Activated CD4-positive, alpha-beta T cell treated with anti-CD3 and anti-CD28 coated beads, Interleukin-2, Interleukin-4, amounts not matched to agents 100 ng/mL and 50 ng/mL, durations not matched to agents 16 hours and 8 hours (primary cell): ENCODE measurements around the gene LTA.
A peak's percentile ranks its signal among the peaks of the same experiment; 100 is the strongest.
"Not testable (repeated sequence)": the region's sequence is repeated elsewhere in the genome, so short reads cannot be mapped to it uniquely, and the experiment has no call there.

Experiments
- DNase-seq: peaks from one replicate; pipeline ENCODE4 v3.0.0-alpha.2; 2020; ENCODE audit warnings: low spot score

Gene LTA

GRCh38 chr6:31586599-31587281, 14.7 kb downstream of the LTA start:
- DNase-seq = no peak

DNA sequence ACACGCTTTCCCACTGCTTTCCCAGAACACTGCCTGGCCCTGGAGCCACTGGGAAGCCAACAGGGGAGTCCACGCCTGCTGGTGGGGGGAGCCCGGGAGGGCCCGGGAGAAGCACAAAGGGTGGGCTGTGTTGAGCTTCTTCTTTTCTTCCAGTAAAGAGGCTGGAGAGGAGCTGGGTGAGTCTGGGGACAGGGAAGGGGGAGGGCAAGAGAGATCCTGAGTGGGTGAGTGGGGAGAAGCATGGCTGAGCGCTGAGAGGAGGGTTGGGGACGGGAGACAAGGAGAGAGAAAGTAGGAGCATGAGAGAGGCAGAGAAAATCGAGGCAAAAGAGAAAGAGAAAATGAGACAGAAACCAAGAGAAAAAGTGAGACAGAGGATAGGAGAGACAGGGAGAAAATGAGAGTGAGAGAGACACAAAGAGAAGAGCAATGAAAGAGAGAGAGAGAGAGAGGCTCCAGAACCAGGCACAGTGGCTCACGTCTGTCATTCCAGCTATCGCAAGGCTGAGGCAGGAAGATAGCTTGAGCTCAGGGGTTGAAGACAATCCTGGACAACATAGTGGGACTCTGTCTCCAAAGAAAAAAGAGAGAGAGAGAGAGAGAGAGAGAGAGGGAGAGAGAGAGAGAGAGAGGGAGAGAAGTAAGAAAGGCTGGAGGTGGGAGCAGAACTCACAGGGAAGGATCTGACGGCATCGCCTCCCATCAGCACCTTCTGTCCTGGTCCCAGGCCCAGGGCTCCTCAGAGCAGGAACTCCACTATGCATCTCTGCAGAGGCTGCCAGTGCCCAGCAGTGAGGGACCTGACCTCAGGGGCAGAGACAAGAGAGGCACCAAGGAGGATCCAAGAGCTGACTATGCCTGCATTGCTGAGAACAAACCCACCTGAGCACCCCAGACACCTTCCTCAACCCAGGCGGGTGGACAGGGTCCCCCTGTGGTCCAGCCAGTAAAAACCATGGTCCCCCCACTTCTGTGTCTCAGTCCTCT, 16.0 kb downstream of the LTA start:
- peak; percentile 44 for DNase-seq

GRCh38 chr6:31588871-31589650, 17.0 kb downstream of the LTA start:
- DNase-seq = no peak

GRCh38 chr6:31590691-31591090, 18.6 kb downstream of the LTA start:
- not testable (repeated sequence) for DNase-seq

GRCh38 chr6:31592396-31592771, 20.3 kb downstream of the LTA start:
- no peak for DNase-seq

DNA sequence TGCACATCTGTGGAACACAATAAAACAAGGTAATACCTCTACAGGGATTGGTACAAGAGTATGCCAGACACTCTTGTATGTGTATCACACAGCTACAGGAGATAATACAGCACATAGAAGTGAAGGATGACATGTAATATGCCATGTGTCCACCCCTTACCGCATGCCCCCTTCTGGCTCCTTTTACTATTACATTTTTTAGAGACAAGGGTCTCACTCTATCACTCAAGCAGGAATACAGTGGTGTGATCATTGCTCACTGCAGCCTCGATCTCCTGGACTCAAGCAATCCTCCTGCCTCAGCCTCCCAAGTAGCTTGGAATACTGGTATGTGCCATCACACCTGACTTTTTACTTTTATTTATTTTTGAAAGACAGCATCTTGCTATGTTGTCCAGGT, 24.9 kb downstream of the LTA start:
- DNase-seq = no peak

DNA sequence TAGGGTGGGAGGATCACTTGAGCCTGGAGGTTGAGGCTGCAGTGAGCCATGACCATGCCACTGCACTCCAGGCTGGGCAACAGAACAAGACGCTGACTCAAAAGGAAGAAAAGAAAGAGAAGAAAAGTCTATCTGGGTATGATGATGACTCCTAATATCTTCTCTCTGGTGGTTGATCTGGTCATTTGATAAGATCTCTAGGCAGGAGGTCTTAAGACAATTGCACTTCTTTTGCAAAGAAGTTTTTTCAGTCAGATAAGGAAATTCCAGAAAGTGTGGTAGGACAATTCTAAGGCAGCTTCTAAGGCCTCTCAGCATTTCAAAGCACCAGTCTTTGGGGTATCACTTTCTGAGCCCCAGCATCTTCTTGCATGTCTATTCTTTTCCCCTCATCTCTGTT, 35.2 kb downstream of the LTA start:
- no peak for DNase-seq

DNA sequence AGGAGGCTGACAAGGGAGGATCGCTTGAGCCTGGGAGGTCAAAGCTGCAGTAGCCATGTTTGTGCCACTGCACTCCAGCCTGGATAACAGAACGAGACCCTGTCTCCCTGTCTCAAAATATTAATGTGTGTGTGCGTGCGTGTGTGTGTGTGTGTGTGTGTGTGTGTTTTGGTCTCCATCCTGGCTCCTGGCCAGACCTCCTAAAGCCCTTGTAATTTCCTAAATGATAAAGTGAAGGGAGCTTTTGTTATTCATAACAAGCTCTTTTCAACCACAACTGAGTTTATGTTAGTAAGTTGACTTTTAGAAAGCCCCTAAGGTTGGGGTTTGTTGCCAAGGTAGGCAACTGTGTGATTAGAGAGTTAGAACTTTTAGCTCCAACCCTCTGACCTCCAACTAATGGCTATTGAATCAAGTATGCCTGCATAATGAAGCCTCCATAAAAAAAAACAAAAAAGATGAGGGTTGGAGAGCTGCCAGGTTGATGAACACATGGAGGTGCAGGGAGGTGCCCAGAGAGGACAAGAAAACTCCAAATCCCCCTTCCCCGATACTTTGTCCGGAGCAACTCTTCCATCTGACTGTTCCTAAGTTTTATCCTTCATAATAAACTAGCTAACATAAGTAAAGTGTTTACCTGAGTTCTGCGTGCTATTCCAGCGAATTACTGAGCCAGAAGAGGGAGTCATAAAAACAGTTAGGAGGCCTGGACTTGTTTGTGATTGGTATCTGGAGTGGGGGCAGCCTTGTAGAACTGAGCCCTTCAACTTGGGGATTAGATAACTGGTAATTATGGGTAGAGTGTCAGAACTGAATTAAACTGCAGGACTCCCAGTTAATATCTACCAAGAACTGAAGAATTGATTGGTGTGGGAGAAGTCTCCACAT, 37.7 kb downstream of the LTA start:
- DNase-seq = no peak

DNA sequence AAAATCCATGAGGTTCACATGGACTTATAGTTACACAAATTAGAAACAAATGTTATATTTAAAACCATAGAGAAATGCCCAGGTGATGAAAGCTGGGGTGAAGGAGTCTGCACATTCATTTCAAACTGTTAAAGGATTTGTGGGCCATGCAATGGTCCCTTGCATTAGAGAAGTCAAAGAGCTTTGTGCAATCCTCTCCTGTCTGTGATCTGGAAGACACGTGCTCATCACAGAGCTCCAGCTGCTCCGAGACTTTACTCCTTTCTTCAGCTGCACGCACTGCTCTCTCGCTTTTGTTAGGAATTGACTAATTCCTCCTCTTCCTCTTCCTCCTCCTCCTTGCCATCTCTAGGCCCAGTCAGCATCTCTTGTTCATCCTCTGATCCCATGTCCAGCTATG, 38.9 kb downstream of the LTA start:
- no peak for DNase-seq

DNA sequence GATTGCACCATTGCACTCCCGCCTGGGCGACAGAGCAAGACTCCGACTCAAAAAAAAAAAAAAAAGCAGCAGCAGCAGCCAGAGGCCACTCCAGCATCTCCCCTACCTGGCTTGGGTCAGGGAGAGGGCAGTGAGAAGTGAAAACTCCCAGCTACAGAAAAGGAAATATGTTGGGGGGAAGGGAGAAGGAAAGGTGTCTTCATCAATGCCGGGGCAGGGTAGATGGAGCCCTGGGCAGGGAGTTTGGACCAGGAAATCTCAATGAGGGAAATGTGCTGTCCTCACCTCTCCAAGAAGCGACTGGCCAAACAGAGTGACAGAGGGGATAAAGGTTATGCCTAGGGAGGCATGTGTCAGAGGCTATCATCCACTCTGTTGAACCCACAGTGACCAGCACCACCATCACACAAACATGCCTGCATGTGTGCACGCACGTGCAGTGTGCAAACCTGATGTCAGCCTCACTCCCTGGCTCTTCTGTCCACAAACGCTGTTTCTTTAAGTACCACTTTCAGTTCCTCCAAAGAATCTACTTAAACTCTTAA, 42.1 kb downstream of the LTA start:
- no peak for DNase-seq

DNA sequence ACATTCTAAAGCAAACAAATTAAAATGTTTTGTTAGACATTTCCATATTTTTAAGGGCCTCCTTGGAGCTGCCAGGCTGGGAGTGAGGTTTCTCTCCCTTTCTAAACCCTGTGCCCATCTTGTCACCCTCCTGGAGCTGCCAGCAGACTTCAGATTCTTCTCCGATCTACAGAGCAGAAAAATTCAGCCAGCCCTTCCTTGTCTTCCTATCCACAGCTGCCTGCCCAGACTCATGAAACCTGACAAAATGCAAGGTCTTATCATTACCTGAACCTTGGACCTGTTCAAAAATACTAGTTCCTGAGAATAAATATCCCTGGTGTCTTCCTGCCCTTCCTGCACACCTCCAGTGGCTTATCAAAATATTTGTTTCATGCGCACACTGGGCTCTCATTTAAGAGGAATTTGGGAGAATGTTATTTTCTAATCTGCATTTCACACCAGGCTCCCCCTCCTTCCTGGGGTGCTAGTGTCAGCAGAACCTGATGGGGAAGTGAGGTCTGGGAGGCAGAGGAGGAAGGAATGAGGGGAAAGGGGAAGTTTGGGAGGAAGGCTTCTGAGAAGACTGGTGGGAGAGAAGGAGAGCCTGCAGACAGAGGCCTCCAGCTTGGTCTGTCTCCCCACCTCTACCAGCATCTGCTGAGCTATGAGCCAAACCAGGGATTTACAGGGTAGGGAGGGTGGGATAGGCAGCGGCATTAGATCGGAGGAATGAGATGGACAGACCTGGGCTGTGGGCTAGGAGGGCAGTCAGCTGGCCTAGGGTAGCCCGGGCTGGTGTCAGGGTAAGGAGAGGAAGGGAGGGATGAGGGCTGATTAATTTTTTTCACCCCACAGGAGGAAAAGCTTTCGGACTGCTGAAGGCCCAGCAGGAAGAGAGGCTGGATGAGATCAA, 42.8 kb downstream of the LTA start, which contains the start of gene AIF1:
Gene AIF1 (plus strand): TSS at position 551 of the 895 bp plus-strand sequence. CDS start 96 bp downstream, at position 647.
- no peak for DNase-seq

- peak; percentile 32 for DNase-seq
These were observed 43.7 kb downstream of the LTA start for GRCh38 chr6:31615748-31616147.

- DNase-seq = no peak
These were observed 44.9 kb downstream of the LTA start for GRCh38 chr6:31617010-31617409.

DNA sequence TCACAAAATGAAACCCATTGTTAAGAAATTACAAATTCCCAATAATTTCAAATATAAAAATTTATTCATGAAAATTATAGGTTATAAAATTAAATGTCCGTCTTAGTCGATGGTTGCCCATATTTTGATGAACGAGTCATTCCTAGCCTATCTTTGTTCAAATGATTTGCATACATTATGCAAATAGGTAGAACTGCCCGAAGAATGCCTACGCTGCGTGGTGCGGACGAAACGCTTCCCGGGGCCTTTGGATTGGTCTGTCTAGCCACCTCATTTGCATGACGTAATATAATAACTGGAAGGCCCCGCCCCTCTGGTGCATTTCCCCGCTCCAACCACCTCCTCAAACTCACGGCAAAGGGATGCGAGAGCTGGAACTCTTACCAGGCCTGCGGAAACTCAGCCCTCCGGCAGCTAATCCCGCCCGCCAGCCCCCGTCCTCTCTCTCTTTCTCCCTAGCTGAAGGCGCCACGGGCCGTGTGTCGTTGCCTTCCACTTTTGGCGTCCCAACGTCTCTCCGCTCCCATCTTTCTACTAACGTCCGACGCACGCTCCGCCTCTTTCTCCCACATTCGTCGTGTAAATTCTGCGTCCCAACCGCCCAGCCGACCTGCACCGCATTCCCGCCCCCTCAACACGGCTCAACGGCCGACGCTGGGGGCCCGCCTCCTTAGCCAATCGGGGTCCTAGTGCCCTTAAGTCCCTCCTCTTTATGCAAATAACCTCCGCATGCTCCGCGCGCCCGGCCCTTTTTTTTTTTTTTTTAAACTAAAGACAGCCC, 47.9 kb downstream of the LTA start:
- peak; percentile 99 for DNase-seq

GRCh38 chr6:31620586-31621319, 48.7 kb downstream of the LTA start, which contains the start of gene PRRC2A:
PRRC2A (plus strand) TSS chr6:31620715; CDS start chr6:31622790, 2,075 bp downstream.
- peak; percentile 76 for DNase-seq

DNA sequence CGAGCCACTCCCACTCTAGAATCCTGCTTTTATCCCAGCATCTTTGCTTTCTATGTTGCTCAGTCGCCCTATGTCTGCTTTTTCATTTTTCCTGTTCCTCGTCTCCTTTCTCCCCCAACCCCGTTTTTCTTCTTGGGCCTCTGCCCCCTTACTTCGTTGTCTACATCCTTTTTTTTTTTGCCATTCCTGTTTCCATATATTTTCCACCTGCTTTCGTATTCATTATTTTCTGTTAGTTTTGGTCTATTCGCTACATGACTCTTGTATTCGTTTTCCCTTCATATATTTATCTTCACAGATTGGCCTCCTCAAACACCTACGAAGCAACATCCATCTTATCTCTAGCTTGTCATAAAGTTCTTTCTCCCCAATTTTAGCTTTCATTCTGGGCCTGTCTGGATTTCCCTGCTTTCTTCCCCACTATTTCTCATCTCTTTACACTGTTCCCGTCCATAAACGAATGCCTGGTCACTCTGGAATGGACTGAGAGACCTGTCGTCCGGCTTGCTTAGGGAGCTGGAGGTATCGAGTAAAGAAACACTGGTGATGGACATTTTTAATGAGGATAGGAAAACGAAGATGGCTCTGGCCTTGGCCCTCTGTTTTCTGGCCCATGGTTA, 49.3 kb downstream of the LTA start:
- DNase-seq = no peak

DNA sequence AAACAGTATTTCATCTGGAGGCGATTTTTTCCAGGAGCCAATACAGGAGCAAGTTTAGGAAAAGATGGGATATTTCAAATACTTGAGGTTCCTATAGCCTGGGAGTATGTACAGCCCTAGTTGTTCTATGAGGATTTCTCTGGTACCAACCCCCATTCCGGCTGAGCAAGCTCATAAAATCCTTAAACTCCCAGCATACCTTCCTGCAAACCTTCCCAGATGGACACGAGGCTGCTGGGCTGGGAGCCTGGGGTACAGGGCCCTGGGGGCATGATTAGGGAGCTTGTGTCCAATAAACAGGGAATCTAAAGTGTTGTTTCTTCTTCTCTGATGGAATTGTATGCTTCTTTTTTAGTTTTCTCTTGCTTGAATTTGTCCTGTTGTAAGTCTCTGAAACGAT, 49.9 kb downstream of the LTA start:
- DNase-seq = no peak

DNA sequence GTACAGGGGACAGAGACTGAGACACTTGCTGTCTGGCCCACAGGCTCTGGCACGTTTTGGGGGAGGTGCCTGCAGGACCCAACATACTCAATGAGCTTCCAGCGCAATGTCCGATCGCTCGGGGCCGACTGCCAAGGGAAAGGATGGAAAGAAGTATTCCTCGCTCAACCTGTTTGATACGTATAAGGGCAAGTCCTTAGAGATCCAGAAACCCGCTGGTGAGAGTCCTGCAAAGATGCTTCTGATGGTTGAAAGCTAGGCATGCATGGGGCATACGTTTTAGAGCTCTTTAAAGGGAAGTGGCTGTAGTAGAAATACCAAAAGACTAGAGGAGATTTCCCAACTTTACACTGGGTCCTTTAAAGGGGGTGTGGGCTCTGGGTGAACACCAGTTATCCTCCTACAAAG, 50.6 kb downstream of the LTA start:
- DNase-seq = no peak
